H1 (cell line): ENCODE results near the gene TMEM151A. TPM values are rescaled to one million over a fixed set of nuclear protein-coding genes. Genes with fewer than 3 reads are reported as not detected.

ENCODE experiments used
- CTCF ChIA-PET: fragments of 300-600 bp; sonication (Branson Sonifier 250); formaldehyde crosslinking; loops from one replicate; lab custom pipeline; 2021; ENCODE audit not compliant: partially characterized antibody; lab: Charles Lee
- POLR2A ChIA-PET: fragments of 300-600 bp; sonication (Branson Sonifier 250); formaldehyde crosslinking; loops from one replicate; lab custom pipeline; 2021; ENCODE audit warnings: inconsistent platforms; ENCODE audit not compliant: partially characterized antibody; lab: Charles Lee
- DNase-seq, 2 experiments: peaks; one replicate each; pipeline versions ENCODE4 v3.0.0 to v3.0.0-alpha.2; 2010 to 2022; ENCODE audit warnings: low spot score in 2 of 2, low read depth in 1 of 2, mixed read lengths in 1 of 2
- FAIRE-seq: peaks from 2 replicates; lab custom pipeline; 2011; peaks lifted over from hg19 to GRCh38; lab: Jason Lieb, UNC
- H2AFZ ChIP-seq: 2 replicates; pipeline ENCODE4 v1.8.1; 2012; ENCODE audit warnings: low read length, inconsistent platforms
- H2AK5ac ChIP-seq: 2 replicates; pipeline ENCODE4 v1.6.1; 2013; ENCODE audit warnings: low read depth, low read length
- H2BK120ac ChIP-seq: replicated peaks from 2 replicates; pipeline ENCODE3; 2013; ENCODE audit warnings: low read depth, low read length, inconsistent platforms
- H2BK12ac ChIP-seq: 2 replicates; pipeline ENCODE4 v1.6.1; 2013; ENCODE audit warnings: low read depth, low read length
- H2BK15ac ChIP-seq: 2 replicates; pipeline ENCODE4 v1.6.1; 2013; ENCODE audit warnings: low read length
- H2BK20ac ChIP-seq: 2 replicates; pipeline ENCODE4 v1.6.1; 2013; ENCODE audit warnings: low read length
- H2BK5ac ChIP-seq: 2 replicates; pipeline ENCODE4 v1.6.1; 2013; ENCODE audit warnings: low read depth, low read length
- H3K14ac ChIP-seq: 2 replicates; pipeline ENCODE4 v1.6.1; 2013; ENCODE audit warnings: inconsistent platforms; ENCODE audit not compliant: insufficient read length
- H3K18ac ChIP-seq: 2 replicates; pipeline ENCODE4 v1.6.1; 2013; ENCODE audit warnings: low read length; ENCODE audit errors: extremely low read depth
- H3K23ac ChIP-seq: 2 replicates; pipeline ENCODE4 v1.6.1; 2013; ENCODE audit warnings: inconsistent platforms; ENCODE audit not compliant: insufficient read length
- H3K23me2 ChIP-seq: 2 replicates; pipeline ENCODE4 v1.6.1; 2013; ENCODE audit warnings: low read depth, low read length
- H3K27ac ChIP-seq: 2 replicates; pipeline ENCODE4 v1.6.1; 2011; ENCODE audit warnings: low read depth, low read length, inconsistent platforms
- H3K27me3 ChIP-seq, 4 experiments: replicated peaks in 1 of 4; 1 replicate in 1 of 4; 2 replicates in 3 of 4; pipeline versions ENCODE4 v1.6.1 to v1.8.1; 2011 to 2013; ENCODE audit warnings: low read length in 3 of 4, mild to moderate bottlenecking in 3 of 4, inconsistent platforms in 2 of 4, mixed read lengths in 2 of 4, moderate library complexity in 1 of 4; ENCODE audit not compliant: control insufficient read depth in 3 of 4, insufficient read depth in 3 of 4; ENCODE audit errors: extremely low read depth in 1 of 4
- H3K36me3 ChIP-seq, 4 experiments: 2 replicates each; pipeline versions ENCODE4 v1.6.1 to v1.8.1; 2011 to 2013; ENCODE audit warnings: mild to moderate bottlenecking in 4 of 4, low read length in 3 of 4, moderate library complexity in 2 of 4, control low read depth in 1 of 4, inconsistent platforms in 1 of 4; ENCODE audit not compliant: insufficient read depth in 4 of 4, control insufficient read depth in 2 of 4
- H3K4ac ChIP-seq: replicated peaks from 2 replicates; pipeline ENCODE3; 2013; ENCODE audit warnings: low read length, low read depth, mixed read lengths, inconsistent platforms; ENCODE audit not compliant: insufficient read length
- H3K4me1 ChIP-seq, 4 experiments: replicated peaks in 1 of 4; 1 replicate in 1 of 4; 2 replicates in 3 of 4; pipeline versions ENCODE4 v1.6.1 to v1.8.1; 2011 to 2013; ENCODE audit warnings: low read length in 3 of 4, inconsistent platforms in 2 of 4, mixed read lengths in 1 of 4; ENCODE audit not compliant: insufficient read depth in 4 of 4, control insufficient read depth in 3 of 4
- H3K4me2 ChIP-seq, 2 experiments: 2 replicates each; pipeline versions ENCODE4 v1.6.1 to v1.8.1; 2011 to 2013; ENCODE audit warnings: low read depth in 2 of 2, low read length in 2 of 2, control low read depth in 1 of 2, inconsistent platforms in 1 of 2, mild to moderate bottlenecking in 1 of 2; ENCODE audit not compliant: insufficient read depth in 1 of 2
- H3K4me3 ChIP-seq, 4 experiments: fragments of 200-600, 300-600 bp in 1 of 4; sonication (generic), shearing (Covaris generic), sonication (Bioruptor Twin) in 1 of 4; 2 replicates each; pipeline versions ENCODE4 v1.5.1 to v1.8.1; 2011 to 2016; ENCODE audit warnings: low read length in 4 of 4, low read depth in 3 of 4, control low read depth in 2 of 4, inconsistent platforms in 2 of 4, mild to moderate bottlenecking in 2 of 4, mixed read lengths in 1 of 4, moderate library complexity in 1 of 4; ENCODE audit not compliant: insufficient read depth in 2 of 4; ENCODE audit errors: extremely low read depth in 1 of 4
- H3K56ac ChIP-seq: replicated peaks from 2 replicates; pipeline ENCODE3; 2013; ENCODE audit warnings: low read depth, mild to moderate bottlenecking, mixed read lengths, low read length, inconsistent platforms; ENCODE audit not compliant: insufficient read length
- H3K79me1 ChIP-seq: 2 replicates; pipeline ENCODE4 v1.6.1; 2013; ENCODE audit warnings: low read depth, low read length, control low read depth
- H3K79me2 ChIP-seq, 2 experiments: 2 replicates each; pipeline versions ENCODE4 v1.6.1 to v1.8.1; 2012 to 2013; ENCODE audit warnings: low read length in 2 of 2, mild to moderate bottlenecking in 2 of 2, inconsistent platforms in 1 of 2; ENCODE audit not compliant: insufficient read depth in 2 of 2, control insufficient read depth in 1 of 2
- H3K9ac ChIP-seq, 4 experiments: replicated peaks in 1 of 4; 1 replicate in 1 of 4; 2 replicates in 3 of 4; pipeline versions ENCODE4 v1.6.1 to v1.8.1; 2011 to 2013; ENCODE audit warnings: low read depth in 3 of 4, low read length in 3 of 4, control low read depth in 2 of 4, mild to moderate bottlenecking in 2 of 4, moderate library complexity in 2 of 4, inconsistent platforms in 1 of 4; ENCODE audit errors: extremely low read depth in 1 of 4
- H3K9me3 ChIP-seq, 2 experiments: 2 replicates each; pipeline versions ENCODE4 v1.6.1 to v1.8.1; 2012 to 2013; ENCODE audit warnings: mild to moderate bottlenecking in 2 of 2, moderate library complexity in 2 of 2, control low read depth in 1 of 2, inconsistent platforms in 1 of 2, low read depth in 1 of 2, low read length in 1 of 2, mixed read lengths in 1 of 2; ENCODE audit not compliant: insufficient read depth in 2 of 2
- H4K20me1 ChIP-seq, 2 experiments: replicated peaks in 1 of 2; 2 replicates each; pipeline versions ENCODE3 to v1.8.1; 2011 to 2013; ENCODE audit warnings: inconsistent platforms in 2 of 2, low read length in 2 of 2, mild to moderate bottlenecking in 1 of 2; ENCODE audit not compliant: insufficient read depth in 2 of 2, control insufficient read depth in 1 of 2
- H4K5ac ChIP-seq: 2 replicates; pipeline ENCODE4 v1.6.1; 2013; ENCODE audit warnings: low read length, low read depth, mixed read lengths, inconsistent platforms; ENCODE audit not compliant: insufficient read length
- H4K8ac ChIP-seq: 2 replicates; pipeline ENCODE4 v1.8.0; 2013; ENCODE audit warnings: mild to moderate bottlenecking, moderate library complexity, low read length, inconsistent platforms; ENCODE audit not compliant: insufficient read depth; ENCODE audit errors: extremely low read depth
- H4K91ac ChIP-seq: replicated peaks from 2 replicates; pipeline ENCODE3; 2013; ENCODE audit warnings: low read length, mixed read lengths, inconsistent platforms; ENCODE audit not compliant: insufficient read length
- HDAC6 ChIP-seq: IDR thresholded peaks from one replicate; pipeline ENCODE4 v1.7.1; 2012; ENCODE audit warnings: low read depth, mild to moderate bottlenecking, inconsistent platforms, low read length, moderate library complexity
- JUND ChIP-seq: IDR thresholded peaks from 2 replicates; pipeline ENCODE4 v1.6.1; 2011; ENCODE audit warnings: mild to moderate bottlenecking, improper control_type of control experiment, low read length
- KDM1A ChIP-seq: fragments of 200-600, 300-600 bp; sonication (generic); IDR thresholded peaks from 2 replicates; pipeline ENCODE4 v1.7.1; 2016; ENCODE audit warnings: mild to moderate bottlenecking, low read length, borderline replicate concordance
- POLR2A ChIP-seq, 2 experiments: IDR thresholded peaks; 1 replicate in 1 of 2; 2 replicates in 1 of 2; pipeline ENCODE4 v1.6.1; 2011; ENCODE audit warnings: low read depth in 2 of 2, low read length in 2 of 2, mild to moderate bottlenecking in 2 of 2; ENCODE audit errors: control extremely low read depth in 1 of 2
- RAD21 ChIP-seq, 2 experiments: IDR thresholded peaks in 1 of 2; conservative IDR thresholded peaks in 1 of 2; 2 replicates each; pipeline ENCODE4 v1.6.1; 2011; ENCODE audit warnings: low read depth in 2 of 2, low read length in 2 of 2, improper control_type of control experiment in 1 of 2, inconsistent platforms in 1 of 2, mild to moderate bottlenecking in 1 of 2, moderate library complexity in 1 of 2
- RNF2 ChIP-seq: fragments of 200-900, 300-1000 bp; sonication (generic); IDR thresholded peaks from 2 replicates; pipeline ENCODE4 v1.7.1; 2016; ENCODE audit warnings: borderline replicate concordance, low read depth, mild to moderate bottlenecking, antibody characterized with exemption, low read length; ENCODE audit not compliant: poor library complexity, severe bottlenecking; ENCODE audit errors: missing control alignments
- SUZ12 ChIP-seq: fragments of 200-600 bp; sonication (generic); IDR thresholded peaks from 2 replicates; pipeline ENCODE4 v1.6.1; 2012; ENCODE audit warnings: mild to moderate bottlenecking, inconsistent platforms, low read length, moderate library complexity, mixed read lengths
- TCF12 ChIP-seq: IDR thresholded peaks from 2 replicates; pipeline ENCODE4 v1.6.1; 2011; ENCODE audit warnings: low read depth, mild to moderate bottlenecking, low read length
- WGBS, 2 experiments: shearing (Covaris generic) in 1 of 2; methylation state at CpG; one replicate each; pipeline versions ENCODE4 v1.1.6 to v1.1.7; 2013 to 2015; ENCODE audit warnings: low lambda C conversion rate in 2 of 2, mixed read lengths in 2 of 2, inconsistent platforms in 1 of 2, low coverage in 1 of 2, missing lambda C conversion rate in 1 of 2; ENCODE audit not compliant: insufficient replicate concordance in 2 of 2, insufficient coverage in 1 of 2, insufficient read length in 1 of 2; ENCODE audit errors: extremely low coverage in 1 of 2, missing lambda C conversion rate in 1 of 2; 5-methylcytosine and 5-hydroxymethylcytosine counted together
- polyA plus RNA-seq, 7 experiments: library from polyadenylated mRNA; depleted of rRNA in 3 of 7; stranded (reverse) in 5 of 7; unstranded in 2 of 7; fragments of >200 nt in 5 of 7; fragments of 200-250 nt in 2 of 7; gene quantifications; 1 replicate in 5 of 7; 2 replicates in 1 of 7; 4 replicates in 1 of 7; pipeline versions ENCODE4 v1.2.1 to v1.2.3, GENCODE V29; 2011 to 2013; ENCODE audit warnings: missing spikeins in 2 of 7, mixed read lengths in 2 of 7
- total RNA-seq: library from RNA; stranded (reverse); fragmentation: NEBNext Ultra II Directional; extraction: Animal tissue kit (Norgen Biotek cat#: 25700); gene quantifications from 2 replicates; pipeline ENCODE4 v1.2.1, GENCODE V29; 2021

TMEM151A gene
- total and polyA plus RNA-seq, 2 of the 8 experiments (the other 6 are each of a cell fraction or from before 2014, with no cell fraction given): 3.2 TPM

DNA sequence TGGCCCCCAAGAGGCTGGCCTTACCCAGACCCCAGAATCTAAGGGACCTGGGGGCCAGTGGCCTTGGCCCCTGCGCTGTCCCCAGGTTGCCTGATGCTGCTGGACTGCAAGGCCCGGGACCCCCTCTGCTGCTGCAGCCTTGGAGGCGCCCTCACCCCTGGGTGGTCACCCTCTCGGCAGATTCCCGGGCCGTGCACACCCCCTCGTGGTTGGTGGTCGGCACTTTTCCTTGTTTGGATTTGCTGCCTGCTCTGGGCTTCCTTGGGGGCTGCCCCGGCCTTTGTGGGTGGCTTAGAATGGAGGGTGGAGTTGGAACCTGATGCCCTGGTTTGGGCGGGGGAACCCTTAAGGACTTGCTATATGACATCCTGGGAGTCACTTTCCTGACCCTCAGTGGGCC is 39.2 kb downstream of the TMEM151A start:
- H2BK12ac ChIP-seq: no peak overlapping the region
- POLR2A ChIA-PET: interaction anchor here (0.6 to 8.5 kb wide), 7 partner anchors 9 to 41 kb away, joined by 3 to 61 read pairs (median 7); partner anchors contain the start of genes B4GAT1, BRMS1, CD248 and YIF1A
- H3K4me1 ChIP-seq: peaks cover 5 to 17% (median 10%) of the 10 kb centered on the region in 4 experiments; a peak in 6 of 7 replicates
- H2AK5ac ChIP-seq: no peak overlapping the region
- no peak overlapping the region for H4K5ac ChIP-seq
- H3K14ac ChIP-seq: no peak overlapping the region
- H3K27me3 ChIP-seq: peaks cover 0 to 7% (median 5%) of the 10 kb centered on the region in 4 experiments; a peak in 3 of 7 replicates
- H3K56ac ChIP-seq: no peak overlapping the region
- H3K4ac ChIP-seq: no peak overlapping the region
- no peaks in the 10 kb centered on the region for H3K9me3 ChIP-seq
- no peaks in the 10 kb centered on the region; the same call in 1 of the 2 replicates for H3K23me2 ChIP-seq
- no peak overlapping the region for H3K23ac ChIP-seq
- H2BK5ac ChIP-seq: no peak overlapping the region
- 87% methylated on average over 10 of the region's 10 CpGs; no CpG with 5 or more reads in 1 of the 2 experiments for WGBS, 2 experiments
- no peak overlapping the region for H3K4me2 ChIP-seq
- H3K27ac ChIP-seq: no peak overlapping the region
- no peaks in the 10 kb centered on the region for H3K79me1 ChIP-seq
- H3K79me2 ChIP-seq: no peaks in the 10 kb centered on the region
- H2AFZ ChIP-seq: no peak overlapping the region
- CTCF ChIA-PET: interaction anchor here (1.5 to 8.7 kb wide), 2 partner anchors 17 to 50 kb away, joined by 5 to 242 read pairs; partner anchors contain the start of gene CD248
- no peak for FAIRE-seq
- no peaks in the 10 kb centered on the region for H4K20me1 ChIP-seq
- no peak overlapping the region for H3K4me3 ChIP-seq
- no peaks in the 10 kb centered on the region for H3K36me3 ChIP-seq
- H3K18ac ChIP-seq: no peak overlapping the region
- H3K9ac ChIP-seq: no peak overlapping the region
- no peak overlapping the region for H4K8ac ChIP-seq
- TF ChIP-seq HDAC6 (no peak), TCF12 (no peak), KDM1A (no peak), POLR2A (IDR thresholded peaks at IDR 0.05; ENCODE audit: control extremely low read depth in 1 of 2, low read depth in 2 of 2, low read length in 2 of 2) (no peak), JUND (no peak), RNF2 (no peak), RAD21 (IDR thresholded peaks at IDR 0.05 in 1 of 2, conservative IDR thresholded peaks at IDR 0.05 in 1 of 2; ENCODE audit: low read depth in 2 of 2, low read length in 2 of 2) (0 out of 4 replicates have a peak, but pooled peaks of 1 of the 2 experiments have one; percentile 11), SUZ12 (no peak)
- no peak overlapping the region for H2BK15ac ChIP-seq
- DNase-seq: no peak
- no peak overlapping the region for H2BK120ac ChIP-seq
- H4K91ac ChIP-seq: no peak overlapping the region
- no peak overlapping the region for H2BK20ac ChIP-seq
